ENCODE data around the gene CLDN25.

GRCh38 chr11:113828191-113828590 lies 48.6 kb downstream of the CLDN25 start:
- no peak for TF ChIP-seq POLR2A (IDR thresholded peaks at IDR 0.05; ENCODE audit: low read length)
- TF ChIP-seq GATA1 (IDR thresholded peaks at IDR 0.05; ENCODE audit: low read depth, low read length), result no peak

Data from erythroblast (primary cell).